WTC11 (cell line): ENCODE measurements around the gene ZRSR2.

Experiments used
- FOXK1 ChIP-seq: sonication (generic); formaldehyde crosslinking; IDR thresholded peaks from 2 replicates; pipeline ENCODE4 v1.8.0; 2022; ENCODE audit warnings: mild to moderate bottlenecking, moderate library complexity, missing genetic modification reagents
- TCF7 ChIP-seq: sonication (generic); formaldehyde crosslinking; IDR thresholded peaks from 2 replicates; pipeline ENCODE4 v1.8.0; 2022; ENCODE audit warnings: mild to moderate bottlenecking, low read depth, missing genetic modification reagents, moderate library complexity
- TF ChIP-seq, protein P1 (sequence below): fragments of 200-600 bp; IDR thresholded peaks from 2 replicates; pipeline ENCODE4 v1.8.0; 2022; ENCODE audit warnings: antibody characterized with exemption

GRCh38 chrX:15854712-15855567 is 64.7 kb downstream of the ZRSR2 start, which contains the start of gene AP1S2:
- TF ChIP-seq, protein P1, sequence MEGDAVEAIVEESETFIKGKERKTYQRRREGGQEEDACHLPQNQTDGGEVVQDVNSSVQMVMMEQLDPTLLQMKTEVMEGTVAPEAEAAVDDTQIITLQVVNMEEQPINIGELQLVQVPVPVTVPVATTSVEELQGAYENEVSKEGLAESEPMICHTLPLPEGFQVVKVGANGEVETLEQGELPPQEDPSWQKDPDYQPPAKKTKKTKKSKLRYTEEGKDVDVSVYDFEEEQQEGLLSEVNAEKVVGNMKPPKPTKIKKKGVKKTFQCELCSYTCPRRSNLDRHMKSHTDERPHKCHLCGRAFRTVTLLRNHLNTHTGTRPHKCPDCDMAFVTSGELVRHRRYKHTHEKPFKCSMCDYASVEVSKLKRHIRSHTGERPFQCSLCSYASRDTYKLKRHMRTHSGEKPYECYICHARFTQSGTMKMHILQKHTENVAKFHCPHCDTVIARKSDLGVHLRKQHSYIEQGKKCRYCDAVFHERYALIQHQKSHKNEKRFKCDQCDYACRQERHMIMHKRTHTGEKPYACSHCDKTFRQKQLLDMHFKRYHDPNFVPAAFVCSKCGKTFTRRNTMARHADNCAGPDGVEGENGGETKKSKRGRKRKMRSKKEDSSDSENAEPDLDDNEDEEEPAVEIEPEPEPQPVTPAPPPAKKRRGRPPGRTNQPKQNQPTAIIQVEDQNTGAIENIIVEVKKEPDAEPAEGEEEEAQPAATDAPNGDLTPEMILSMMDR, result no peak
- no peak; the same call in 1 of the 2 replicates for TF ChIP-seq FOXK1 (CRISPR knock-in tag)
- no peak for TF ChIP-seq TCF7 (CRISPR knock-in tag)
